Measurements from ENCODE around the gene HDDC3.
A peak's percentile ranks its signal among the peaks of the same experiment; 100 is the strongest.

The HDDC3 gene

DNA sequence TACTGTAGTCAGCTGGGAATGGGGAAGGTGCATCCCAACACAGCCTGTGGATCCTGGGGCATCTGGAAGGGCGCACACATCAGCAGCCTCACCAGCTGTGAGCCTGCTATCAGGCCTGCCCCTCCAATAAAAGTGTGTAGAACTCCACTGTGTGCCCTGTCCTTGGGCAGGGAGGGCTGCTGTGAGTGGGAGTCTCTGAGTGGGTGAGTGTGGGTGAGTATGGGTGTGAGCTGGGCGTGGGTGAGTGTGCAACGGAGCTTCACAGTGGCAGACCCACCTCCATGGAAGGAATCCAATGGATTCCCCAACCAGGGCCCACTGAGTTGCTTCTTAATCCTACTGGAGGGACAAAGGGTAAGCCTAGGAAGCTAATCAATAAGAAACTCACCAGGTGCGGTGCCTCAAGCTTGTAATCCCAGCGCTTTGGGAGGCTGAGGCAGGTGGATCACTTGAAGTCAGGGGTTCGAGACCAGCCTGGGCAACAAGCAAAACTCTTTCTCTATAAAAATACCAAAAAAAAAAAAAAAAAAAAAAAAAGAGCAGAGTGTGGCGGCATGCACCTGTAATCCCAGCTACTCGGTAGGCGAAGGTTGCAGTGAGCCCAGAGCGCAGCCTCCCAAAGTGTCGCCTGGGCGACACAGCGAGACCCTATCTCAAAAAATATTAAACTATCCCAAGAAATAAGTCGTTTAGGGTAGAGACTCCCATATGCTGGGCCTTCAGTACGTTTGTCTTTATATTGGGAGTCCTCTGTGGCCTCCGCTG lies 21.8 kb upstream of the HDDC3 start:
- DNase-seq (ENCODE audit: low read depth in 2 of 2) = no peak

DNA sequence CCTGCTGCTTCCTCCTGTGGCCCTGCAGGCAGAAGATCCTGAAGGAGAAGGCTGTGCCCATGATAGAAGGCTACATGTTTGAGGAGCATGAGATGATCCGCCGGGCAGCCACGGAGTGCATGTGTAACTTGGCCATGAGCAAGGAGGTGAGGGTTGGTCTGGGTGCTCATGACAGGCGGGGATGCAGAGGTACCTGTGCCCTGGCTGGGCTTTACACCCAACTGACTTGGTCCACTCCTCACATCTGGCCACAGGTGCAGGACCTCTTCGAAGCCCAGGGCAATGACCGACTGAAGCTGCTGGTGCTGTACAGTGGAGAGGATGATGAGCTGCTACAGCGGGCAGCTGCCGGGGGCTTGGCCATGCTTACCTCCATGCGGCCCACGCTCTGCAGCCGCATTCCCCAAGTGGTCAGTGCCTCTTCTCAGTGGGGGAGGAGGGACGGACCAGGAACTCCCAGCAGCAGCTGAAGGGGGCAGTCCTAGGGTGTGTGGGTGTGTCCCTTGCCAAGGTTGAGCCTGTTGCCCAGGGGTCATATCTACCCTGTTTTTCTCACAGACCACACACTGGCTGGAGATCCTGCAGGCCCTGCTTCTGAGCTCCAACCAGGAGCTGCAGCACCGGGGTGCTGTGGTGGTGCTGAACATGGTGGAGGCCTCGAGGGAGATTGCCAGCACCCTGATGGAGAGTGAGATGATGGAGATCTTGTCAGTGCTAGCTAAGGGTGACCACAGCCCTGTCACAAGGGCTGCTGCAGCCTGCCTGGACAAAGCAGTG lies 20.7 kb upstream of the HDDC3 start:
- no peak for DNase-seq (ENCODE audit: low read depth in 2 of 2)

DNA sequence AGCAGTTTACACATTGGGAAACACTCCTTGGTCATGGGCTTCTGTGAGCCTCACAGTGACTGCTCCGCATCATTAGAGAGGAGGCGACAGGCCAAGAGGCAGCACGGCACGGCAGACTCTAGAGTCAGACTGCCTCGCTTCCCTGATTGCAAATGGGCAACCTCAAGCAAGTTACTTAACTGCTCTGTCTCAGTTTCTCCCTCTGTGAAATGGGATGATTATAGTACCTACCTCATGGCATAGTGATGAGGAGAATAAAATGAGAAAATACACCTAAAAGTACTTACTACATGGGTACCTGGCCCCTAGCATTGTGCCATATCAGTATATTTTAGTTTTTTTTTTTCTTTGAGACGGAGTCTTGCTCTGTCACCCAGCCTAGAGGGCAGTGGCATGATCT lies 18.3 kb upstream of the HDDC3 start:
- DNase-seq (ENCODE audit: low read depth in 2 of 2) = no peak

DNA sequence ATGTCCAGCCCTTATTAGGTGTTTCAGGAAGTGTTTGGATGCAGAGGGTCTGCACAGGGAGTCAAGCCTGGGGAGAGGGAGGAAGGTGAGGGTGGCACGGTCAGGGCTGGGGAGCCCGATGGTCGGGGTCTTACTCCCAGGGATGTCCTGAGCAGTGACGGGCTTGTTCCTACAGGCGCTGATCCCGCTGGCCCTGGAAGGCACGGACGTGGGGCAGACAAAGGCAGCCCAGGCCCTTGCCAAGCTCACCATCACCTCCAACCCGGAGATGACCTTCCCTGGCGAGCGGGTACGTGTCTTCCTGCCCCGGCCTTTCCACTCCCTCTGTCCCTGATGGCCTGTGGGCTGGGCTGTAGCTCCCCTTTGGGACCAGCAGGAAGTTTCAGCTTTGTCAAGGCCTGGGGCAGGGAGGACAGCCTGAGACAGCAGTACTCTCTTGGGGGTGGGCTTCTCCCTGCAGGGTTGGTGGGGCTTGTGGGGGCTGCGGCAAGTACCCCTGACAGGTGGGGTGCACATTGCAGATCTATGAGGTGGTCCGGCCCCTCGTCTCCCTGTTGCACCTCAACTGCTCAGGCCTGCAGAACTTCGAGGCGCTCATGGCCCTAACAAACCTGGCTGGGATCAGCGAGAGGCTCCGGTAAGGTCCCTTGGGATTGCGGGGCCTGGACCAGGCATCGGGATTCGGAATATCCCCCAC lies 17.8 kb upstream of the HDDC3 start:
- DNase-seq (ENCODE audit: low read depth in 2 of 2) = no peak

DNA sequence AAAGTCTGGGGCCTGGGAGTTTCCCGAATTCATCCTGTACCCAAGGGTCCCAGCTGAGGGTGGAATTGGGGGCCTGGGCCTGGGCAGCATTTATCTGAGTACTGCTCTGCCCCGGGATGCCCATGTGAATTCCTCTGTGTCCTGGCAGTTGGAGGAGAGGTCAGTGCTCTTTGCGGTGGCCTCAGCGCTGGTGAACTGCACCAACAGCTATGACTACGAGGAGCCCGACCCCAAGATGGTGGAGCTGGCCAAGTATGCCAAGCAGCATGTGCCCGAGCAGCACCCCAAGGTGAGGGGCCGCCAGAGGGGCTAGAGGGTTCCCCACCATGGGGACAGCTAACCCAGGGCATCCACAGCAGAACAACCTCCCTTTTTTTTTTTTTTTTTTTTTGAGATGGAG lies 16.2 kb upstream of the HDDC3 start:
- no peak for DNase-seq (ENCODE audit: low read depth in 2 of 2)

DNA sequence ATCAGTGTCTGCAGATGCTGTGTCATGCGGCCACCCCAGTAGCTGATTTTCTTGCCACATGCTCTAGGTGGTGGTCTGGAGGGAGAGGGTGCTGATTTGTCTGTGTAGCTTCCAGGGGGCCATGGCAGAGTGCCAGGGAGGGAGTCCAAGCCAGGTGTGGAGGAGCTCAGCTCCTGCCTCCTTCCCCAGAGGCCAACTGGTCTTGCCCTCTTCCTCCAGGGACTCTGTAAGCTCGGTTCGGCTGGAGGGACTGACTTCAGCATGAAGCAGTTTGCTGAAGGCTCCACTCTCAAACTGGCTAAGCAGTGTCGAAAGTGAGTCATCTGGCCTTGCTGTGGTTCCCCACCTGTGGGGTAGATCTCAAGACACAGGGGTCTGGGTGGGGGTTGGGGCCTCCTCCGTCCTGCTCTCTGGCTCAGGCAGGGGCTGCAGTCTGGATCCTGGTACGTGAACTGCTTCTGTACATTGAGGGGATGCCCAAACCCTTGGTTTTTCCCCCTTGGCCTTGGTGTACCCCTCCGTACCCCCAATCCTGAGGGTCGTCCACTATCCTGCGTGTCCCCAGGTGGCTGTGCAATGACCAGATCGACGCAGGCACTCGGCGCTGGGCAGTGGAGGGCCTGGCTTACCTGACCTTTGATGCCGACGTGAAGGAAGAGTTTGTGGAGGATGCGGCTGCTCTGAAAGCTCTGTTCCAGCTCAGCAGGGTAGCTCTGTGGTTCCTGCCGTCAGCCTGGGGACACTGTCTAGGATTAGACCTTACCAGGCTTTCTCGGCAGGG lies 15.4 kb upstream of the HDDC3 start:
- no peak for DNase-seq (ENCODE audit: low read depth in 2 of 2)

DNA sequence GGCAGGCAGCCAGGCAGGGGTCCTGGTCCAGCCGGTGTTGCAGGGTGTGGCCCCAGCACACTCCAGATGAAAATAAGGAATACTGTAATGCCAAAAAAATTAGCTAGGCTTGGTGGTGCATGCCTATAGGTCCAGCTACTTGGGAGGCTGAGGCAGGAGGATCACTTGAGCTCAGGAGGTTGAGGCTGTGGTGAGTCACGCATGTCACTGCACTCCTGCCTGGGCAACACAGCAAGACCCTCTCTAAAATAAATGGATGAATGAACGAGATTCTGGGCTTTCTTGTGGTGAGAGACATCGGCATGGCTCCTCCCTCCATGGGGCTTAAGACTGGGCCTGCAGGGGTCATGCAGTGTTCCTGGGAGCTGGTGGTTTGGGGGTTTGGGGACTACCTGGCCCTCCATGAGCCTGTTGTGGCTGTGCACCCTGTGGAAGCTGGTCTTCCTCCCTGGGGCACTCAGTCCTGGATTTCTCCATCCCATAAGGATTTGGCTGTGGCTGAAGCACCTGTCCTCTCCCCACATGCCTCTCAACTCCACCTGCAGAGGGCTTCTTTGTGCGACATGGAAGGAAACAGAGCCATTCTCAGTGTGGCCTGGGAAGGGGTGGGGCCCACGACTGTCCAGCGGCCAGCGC lies 14.7 kb upstream of the HDDC3 start:
- DNase-seq (ENCODE audit: low read depth in 2 of 2) = no peak

DNA sequence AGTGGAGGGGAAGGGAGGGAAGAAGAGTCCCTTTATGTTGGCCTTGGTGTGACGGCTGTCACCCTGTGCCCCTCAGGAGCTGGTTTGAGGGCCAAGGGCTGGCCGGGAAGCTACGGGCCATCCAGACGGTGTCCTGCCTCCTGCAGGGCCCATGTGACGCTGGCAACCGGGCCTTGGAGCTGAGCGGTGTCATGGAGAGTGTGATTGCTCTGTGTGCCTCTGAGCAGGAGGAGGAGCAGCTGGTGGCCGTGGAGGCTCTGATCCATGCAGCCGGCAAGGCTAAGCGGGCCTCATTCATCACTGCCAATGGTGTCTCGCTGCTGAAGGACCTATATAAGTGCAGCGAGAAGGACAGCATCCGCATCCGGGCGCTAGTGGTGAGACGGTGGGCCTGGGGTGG lies 14.2 kb upstream of the HDDC3 start:
- no peak for DNase-seq (ENCODE audit: low read depth in 2 of 2)

DNA sequence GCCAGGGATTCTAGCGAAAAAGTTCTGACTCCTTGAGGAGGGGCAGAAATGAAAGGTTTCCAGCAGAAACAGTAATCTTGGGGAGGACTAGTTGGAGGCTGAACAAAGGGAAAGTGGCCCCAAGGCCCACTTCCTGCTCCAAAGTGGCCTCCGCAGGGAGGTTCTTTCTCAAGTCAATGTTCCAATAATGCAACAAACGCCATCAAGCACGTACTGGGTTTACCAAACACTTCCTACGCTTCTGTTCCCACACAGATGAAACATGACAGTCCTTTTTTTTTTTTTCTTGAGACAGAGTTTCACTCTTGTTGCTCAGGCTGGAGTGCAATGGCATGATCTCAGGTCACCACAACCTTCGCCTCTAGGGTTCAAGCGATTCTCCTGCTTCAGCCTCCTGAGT lies 12.7 kb upstream of the HDDC3 start:
- no peak for DNase-seq (ENCODE audit: low read depth in 2 of 2)

DNA sequence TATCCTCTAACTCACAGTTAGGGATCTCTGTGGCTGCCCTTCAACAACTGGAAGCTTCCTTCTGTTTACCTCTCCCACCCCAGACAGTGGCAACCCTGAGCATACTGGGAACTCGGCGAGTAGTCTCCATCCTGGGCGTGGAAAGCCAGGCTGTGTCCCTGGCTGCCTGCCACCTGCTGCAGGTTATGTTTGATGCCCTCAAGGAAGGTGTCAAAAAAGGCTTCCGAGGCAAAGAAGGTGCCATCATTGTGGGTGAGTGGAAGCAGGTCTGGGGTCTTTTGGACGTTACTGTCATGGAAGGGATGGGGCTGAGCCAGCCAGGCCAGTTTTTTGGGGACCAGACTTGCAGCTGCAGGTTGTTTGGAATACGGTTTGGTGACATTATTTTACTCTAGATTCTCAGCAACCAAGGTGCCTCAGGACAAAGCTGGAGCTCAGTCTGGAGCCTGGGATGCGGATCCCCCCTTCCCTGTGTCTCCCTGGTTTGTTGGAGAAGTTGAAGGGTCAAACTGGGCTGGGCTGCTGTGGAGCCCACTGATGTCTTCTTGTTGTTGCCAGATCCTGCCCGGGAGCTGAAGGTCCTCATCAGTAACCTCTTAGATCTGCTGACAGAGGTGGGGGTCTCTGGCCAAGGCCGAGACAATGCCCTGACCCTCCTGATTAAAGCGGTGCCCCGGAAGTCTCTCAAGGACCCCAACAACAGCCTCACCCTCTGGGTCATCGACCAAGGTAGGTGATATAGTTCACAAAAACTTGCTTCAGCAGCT lies 10.2 kb upstream of the HDDC3 start:
- DNase-seq (ENCODE audit: low read depth in 2 of 2) = no peak

DNA sequence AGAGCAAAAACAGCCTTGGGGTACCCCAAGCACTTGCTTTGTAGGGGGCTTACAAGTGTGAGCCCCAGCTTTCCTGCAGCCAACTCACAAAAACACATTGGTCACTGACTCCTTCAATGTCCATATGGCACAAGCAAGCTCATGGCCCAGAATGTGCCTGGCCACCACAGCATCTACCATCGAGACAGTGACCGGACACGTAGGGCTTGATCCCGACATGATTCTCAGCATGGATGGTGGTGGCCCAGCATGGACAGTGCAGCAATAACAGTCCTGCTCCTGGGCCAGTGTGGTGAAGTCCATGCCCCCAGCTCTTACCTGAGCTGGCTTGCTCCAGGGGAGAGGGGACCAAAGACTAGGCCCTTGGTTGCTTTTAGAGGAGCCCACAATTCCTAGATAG lies 8.7 kb upstream of the HDDC3 start:
- DNase-seq (ENCODE audit: low read depth in 2 of 2) = no peak

DNA sequence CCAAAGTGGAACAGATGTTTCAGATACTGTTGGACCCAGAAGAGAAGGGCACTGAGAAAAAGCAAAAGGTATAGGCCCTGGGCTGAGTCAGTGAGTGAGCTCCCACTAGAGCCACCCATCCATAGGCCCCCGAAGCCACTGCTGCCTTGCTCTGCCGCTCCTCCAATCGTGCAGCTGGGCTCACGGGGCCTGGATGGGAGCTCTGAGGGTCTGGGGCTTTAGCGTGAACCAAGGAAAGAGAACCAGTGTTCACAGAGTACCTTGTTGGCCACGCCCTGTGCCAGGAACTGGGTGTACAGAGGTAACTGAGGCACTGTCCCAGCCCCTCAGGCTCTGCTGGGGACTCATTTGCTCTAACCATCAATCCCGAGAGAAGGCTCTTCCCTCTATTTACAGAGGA lies 7.4 kb upstream of the HDDC3 start:
- no peak for DNase-seq (ENCODE audit: low read depth in 2 of 2)

DNA sequence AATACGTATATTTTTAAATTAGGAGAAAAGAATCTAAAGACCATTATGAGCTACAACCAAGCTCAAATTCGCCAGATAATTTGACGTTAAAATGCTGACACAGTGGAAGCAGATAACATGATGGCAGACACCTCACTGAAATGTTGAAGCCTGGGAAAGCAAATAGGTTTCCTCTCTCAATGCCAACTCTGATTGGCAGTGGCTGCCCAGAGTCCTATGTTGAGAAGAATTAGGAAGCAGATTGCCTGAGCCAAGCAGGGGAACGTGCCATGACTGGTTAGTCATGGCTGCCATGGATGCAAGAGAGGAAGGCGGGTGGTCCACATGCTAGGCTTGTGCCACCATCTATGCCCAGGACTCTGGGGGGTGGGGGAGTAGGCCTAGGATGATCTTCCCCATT lies 5.9 kb upstream of the HDDC3 start:
- no peak for DNase-seq (ENCODE audit: low read depth in 2 of 2)

DNA sequence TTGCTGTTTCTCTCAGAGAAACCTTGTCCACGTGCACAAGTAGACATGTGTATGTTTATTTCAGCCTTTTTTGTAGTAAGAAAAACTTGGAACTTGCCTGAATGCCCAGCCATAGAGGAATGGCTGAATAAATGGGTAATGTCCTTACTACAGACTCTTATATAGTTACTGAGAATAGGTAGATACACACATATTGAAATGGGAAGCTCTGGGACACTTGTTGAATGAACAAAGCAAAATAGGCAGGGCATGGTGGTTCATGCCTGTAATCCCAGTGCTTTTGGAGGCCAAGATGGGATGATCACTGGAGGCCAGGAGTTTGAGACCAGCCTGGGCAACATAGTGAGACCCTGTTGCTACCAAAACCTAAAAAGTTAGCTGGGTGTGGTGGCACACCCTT lies 4.5 kb upstream of the HDDC3 start:
- no peak for DNase-seq (ENCODE audit: low read depth in 2 of 2)

DNA sequence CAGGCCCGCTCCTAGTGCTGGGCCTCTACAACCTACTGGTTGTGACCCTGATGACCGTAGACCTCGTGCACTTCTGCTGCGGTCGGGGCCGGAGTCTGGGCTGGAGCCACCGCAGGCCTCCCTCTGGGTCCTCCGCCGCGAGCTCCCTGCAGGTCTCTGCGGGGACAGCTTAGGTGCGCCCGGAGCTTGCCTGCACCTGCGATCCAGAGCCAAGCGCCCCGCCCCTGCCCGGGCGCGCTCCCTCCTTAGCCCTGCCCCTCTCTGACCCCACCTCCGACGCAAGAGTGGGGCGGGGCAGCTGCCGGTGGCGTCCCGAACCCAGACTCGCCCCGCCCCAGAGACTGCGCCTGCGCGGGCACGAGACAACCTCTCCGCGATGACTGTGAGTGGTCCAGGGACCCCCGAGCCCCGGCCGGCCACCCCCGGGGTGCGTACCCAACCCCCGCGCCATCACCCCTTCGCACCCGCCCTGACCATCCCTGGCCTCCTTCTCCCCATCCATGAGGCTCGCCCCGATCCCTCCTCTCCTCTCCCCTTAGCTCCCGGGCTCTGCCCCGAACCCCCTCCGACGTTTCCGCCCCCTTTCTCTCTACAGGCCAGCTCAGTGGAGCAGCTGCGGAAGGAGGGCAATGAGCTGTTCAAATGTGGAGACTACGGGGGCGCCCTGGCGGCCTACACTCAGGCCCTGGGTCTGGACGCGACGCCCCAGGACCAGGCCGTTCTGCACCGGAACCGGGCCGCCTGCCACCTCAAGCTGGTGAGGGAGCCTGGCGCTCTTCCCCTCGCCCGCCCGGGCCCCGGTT lies 2.8 kb upstream of the HDDC3 start, which contains the start of gene UNC45A:
Gene UNC45A (plus strand): TSS at position 337 of the 803 bp plus-strand sequence. CDS start 40 bp downstream, at position 377.
- peak; percentile 97 for DNase-seq (ENCODE audit: low read depth in 2 of 2)

DNA sequence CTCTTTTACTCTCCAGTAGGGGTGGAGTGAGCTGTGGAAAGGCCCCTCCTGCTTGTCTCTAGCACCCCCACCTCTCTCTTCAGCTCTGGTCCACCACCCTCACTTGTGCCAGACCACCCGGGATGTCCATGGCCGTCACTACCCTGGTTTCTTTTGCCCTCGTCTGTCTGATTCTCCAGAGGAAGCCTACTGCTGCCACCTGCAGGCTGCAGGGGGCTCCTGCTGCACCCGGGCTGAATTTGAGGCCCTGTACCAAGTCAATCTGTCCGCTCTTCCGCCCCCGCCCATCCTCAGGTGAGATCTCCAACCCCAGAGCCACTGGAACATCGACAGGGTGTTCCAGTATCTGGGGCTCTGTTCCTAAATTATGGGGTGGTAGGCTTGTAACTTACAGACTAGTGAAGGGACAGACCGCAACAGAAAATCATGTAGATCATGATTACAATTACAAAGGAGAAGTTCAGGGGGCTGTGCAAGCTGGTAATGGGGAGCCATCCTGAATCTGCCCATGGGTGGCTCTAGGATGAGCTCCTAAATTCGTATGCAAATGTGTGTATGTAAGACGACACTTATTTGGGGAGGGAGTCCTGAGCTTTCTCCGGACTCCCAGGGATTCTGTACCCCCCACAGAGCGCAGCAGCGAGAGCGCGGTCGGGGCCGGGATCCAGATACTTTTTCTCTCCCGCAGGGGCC lies 2.1 kb upstream of the HDDC3 start:
- peak; percentile 84 for DNase-seq (ENCODE audit: low read depth in 2 of 2)

DNA sequence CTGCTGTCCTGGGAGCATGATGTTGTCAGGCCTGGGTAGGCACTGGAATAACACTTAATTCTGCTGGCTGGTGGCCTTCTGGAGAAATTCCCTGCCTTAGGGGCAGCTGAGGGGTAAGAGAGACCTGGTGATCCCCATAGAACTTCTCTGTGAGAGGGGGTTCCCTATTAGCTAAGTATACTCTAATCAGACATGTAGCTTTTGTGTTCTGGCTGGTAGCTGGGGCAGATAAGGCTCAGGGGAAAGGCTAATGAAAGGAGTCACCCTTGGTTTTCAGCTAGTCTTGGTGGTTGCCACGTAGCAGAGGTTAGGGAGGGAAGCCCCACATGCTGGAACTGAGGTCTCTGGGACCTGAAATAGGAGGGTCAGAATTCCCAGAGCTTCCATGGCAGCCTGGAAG lies 952 bp upstream of the HDDC3 start:
- no peak for DNase-seq (ENCODE audit: low read depth in 2 of 2)

DNA sequence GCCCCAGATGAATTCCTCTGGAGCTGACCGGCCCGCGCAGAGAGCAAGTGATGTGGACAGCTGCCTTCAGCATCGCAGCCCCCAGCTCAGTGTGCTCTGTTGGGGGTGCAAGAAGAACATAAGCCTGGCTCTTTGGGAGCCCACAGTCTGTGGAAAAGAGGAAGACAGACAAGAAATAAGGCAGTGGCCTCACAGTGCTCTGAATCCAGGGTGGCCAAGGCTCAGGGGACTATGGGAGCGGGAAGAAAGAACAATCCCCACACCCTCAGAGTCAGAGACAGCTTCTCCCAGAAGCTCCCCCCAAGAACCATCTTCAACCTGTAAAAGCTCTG lies 277 bp upstream of the HDDC3 start:
- no peak for DNase-seq (ENCODE audit: low read depth in 2 of 2)

DNA sequence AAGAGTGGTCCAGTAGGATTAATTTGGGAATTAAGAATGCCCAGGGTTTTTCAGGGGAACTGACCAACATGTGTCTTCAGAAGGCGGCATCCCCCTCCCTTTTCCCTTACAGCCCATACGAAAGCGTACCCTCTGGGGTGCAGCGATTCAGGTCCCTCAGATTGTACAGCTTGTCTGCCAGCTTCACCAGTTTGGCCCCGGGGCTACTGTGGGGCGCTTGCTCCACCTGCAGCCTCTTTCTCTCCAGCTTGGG lies 848 bp downstream of the HDDC3 start:
- no peak for DNase-seq (ENCODE audit: low read depth in 2 of 2)

Measured in stimulated activated CD4-positive, alpha-beta T cell treated with anti-CD3 and anti-CD28 coated beads, Interleukin-4, amount 100 ng/mL, for 48 hours (primary cell).